22Rv1 (cell line): ENCODE results near the gene CRPPA.
A peak's percentile ranks its signal among the peaks of the same experiment; 100 is the strongest.

ENCODE experiments used
- H3K27ac ChIP-seq: fragments of 450-650 bp; 2 replicates; pipeline ENCODE4 v1.5.1; 2017
- ZFX ChIP-seq: fragments of 450-650 bp; IDR thresholded peaks from 2 replicates; pipeline ENCODE4 v1.6.1; 2017; ENCODE audit warnings: antibody characterized with exemption, borderline replicate concordance
- TF ChIP-seq, protein P1 (sequence below): fragments of 450-650 bp; IDR thresholded peaks from 2 replicates; pipeline ENCODE4 v1.5.1; 2017; ENCODE audit warnings: mild to moderate bottlenecking

The CRPPA gene

GRCh38 chr7:16431646-16432424 lies 10.5 kb upstream of the CRPPA start:
- no peak overlapping the region for H3K27ac ChIP-seq
- TF ChIP-seq ZFX, result no peak
- TF ChIP-seq, protein P1, sequence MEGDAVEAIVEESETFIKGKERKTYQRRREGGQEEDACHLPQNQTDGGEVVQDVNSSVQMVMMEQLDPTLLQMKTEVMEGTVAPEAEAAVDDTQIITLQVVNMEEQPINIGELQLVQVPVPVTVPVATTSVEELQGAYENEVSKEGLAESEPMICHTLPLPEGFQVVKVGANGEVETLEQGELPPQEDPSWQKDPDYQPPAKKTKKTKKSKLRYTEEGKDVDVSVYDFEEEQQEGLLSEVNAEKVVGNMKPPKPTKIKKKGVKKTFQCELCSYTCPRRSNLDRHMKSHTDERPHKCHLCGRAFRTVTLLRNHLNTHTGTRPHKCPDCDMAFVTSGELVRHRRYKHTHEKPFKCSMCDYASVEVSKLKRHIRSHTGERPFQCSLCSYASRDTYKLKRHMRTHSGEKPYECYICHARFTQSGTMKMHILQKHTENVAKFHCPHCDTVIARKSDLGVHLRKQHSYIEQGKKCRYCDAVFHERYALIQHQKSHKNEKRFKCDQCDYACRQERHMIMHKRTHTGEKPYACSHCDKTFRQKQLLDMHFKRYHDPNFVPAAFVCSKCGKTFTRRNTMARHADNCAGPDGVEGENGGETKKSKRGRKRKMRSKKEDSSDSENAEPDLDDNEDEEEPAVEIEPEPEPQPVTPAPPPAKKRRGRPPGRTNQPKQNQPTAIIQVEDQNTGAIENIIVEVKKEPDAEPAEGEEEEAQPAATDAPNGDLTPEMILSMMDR, result peak; percentile 89

GRCh38 chr7:16430133-16430532 lies 8.8 kb upstream of the CRPPA start:
- H3K27ac ChIP-seq, result no peak overlapping the region
- TF ChIP-seq ZFX, result no peak
- TF ChIP-seq, protein P1, result no peak

GRCh38 chr7:16428672-16429071 lies 7.3 kb upstream of the CRPPA start:
- TF ChIP-seq, protein P1, result no peak
- TF ChIP-seq ZFX, result no peak
- H3K27ac ChIP-seq, result no peak overlapping the region

DNA sequence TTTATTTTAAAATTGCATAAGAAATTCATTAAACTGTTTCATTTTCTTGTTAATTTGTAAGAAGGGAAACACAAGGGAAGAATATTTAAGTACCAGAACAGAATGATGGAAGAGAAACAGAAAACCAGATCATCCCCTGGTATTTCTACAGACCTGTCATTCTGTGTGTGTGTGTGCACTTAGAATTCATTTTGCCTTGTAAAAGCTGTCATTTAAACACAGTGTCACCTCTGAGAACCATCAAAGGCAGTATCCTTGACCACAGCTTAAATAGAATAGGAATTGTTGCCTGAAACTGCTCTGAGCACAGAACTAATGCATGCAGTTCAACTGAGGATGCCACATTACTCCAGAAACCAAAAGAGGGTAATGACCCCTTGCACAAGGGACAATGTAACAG lies 6.8 kb upstream of the CRPPA start:
- no peak overlapping the region for H3K27ac ChIP-seq
- TF ChIP-seq, protein P1, result no peak
- no peak for TF ChIP-seq ZFX

DNA sequence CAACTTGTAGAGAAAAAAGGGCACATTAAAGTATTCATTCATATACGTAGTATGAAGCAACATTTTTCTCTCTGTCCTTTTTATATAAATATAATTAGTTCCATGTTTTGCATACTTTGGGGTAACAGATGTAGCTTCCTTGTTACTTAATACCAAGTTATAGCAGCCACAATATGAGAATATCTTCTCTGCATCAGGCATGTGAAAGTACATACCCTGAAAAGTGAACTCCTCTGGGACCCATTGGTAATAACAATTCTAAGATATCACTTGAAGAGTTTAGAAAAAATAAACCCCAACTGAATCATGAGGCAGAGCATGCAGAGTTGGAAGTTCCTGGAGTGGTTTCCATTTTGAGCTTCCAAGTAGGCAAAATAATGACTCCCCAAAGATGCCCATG lies 2.4 kb upstream of the CRPPA start:
- TF ChIP-seq, protein P1, result no peak
- TF ChIP-seq ZFX, result no peak
- no peak overlapping the region for H3K27ac ChIP-seq

- TF ChIP-seq, protein P1, result no peak
- TF ChIP-seq ZFX, result no peak
- no peak overlapping the region for H3K27ac ChIP-seq
Observed at GRCh38 chr7:16422917-16423316, 1.6 kb upstream of the CRPPA start.

DNA sequence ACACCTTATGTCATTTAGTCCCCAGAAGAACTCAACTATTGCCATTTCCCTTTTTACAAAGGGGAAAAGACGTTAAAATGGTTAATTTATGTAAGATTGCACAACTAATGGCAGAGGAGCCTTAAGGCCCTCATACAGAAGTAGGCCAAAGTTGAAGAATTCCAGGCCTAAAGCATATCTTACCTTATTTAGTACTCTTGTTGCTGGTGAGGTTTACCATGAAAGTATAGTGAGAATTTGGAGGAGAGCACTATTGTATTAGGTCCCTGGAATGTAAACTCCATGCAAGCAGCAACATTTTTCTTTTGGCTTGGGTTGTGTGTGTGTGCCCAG lies 731 bp upstream of the CRPPA start:
- peak overlapping the region; percentile 72 for H3K27ac ChIP-seq
- TF ChIP-seq, protein P1, result no peak
- TF ChIP-seq ZFX, result no peak
